Uterus (tissue), 4 donors: ENCODE measurements around the gene NBEA. TPM values are rescaled to one million over a fixed set of nuclear protein-coding genes. Genes with fewer than 3 reads are reported as not detected.
"Not testable (repeated sequence)": the region's sequence is repeated elsewhere in the genome, so short reads cannot be mapped to it uniquely, and the experiment has no call there.

Experiments
- DNase-seq, 2 donors: peaks; one replicate each; pipeline ENCODE4 v3.0.0-alpha.2; 2019 to 2020
- H3K27ac ChIP-seq, 2 donors: fragments of 200-600 bp; sonication (generic); 1 replicate in 1 of 2; 2 replicates in 1 of 2; pipeline ENCODE4 v1.5.1; 2016 to 2018
- H3K27me3 ChIP-seq, 2 donors: fragments of 200-600 bp; sonication (generic); one replicate each; pipeline ENCODE4 v1.5.1; 2018 to 2019; ENCODE audit warnings: control low read depth in 1 of 2
- H3K36me3 ChIP-seq, 2 donors: fragments of 200-600 bp; sonication (generic); one replicate each; pipeline ENCODE4 v1.5.1; 2019; ENCODE audit warnings: control low read depth in 1 of 2
- H3K4me1 ChIP-seq, 2 donors: fragments of 200-600 bp; sonication (generic); one replicate each; pipeline ENCODE4 v1.5.1; 2018 to 2019; ENCODE audit warnings: control low read depth in 1 of 2
- H3K4me3 ChIP-seq, 2 donors: fragments of 200-600 bp; sonication (generic); 1 replicate in 1 of 2; 2 replicates in 1 of 2; pipeline ENCODE4 v1.5.1; 2018 to 2019; ENCODE audit warnings: mild to moderate bottlenecking in 1 of 2
- H3K9me3 ChIP-seq, 2 donors: fragments of 200-600 bp; sonication (generic); one replicate each; pipeline ENCODE4 v1.5.1; 2019; ENCODE audit warnings: control low read depth in 1 of 2
- POLR2A ChIP-seq, 2 donors: fragments of 450-650 bp; IDR thresholded peaks; one replicate each; pipeline ENCODE4 v1.6.1; 2016; ENCODE audit warnings: antibody characterized with exemption in 2 of 2, mild to moderate bottlenecking in 1 of 2, moderate library complexity in 1 of 2
- intact Hi-C: fragments of 100-400 bp; cut with DNase I; formaldehyde crosslinking; loops from one replicate; pipeline ENCODE4 v1.15.1; 2023; ENCODE audit warnings: low total_unique reads
- total RNA-seq, 4 donors: library from RNA; depleted of rRNA in 3 of 4; stranded (reverse); fragments of >200 nt in 3 of 4; gene quantifications; one replicate each; pipeline versions ENCODE4 v1.1.0 to v1.2.4, GENCODE V29; 2014 to 2023
- TF ChIP-seq, protein P1 (sequence below), 4 experiments: fragments of 200-600 bp in 2 of 4; fragments of 450-650 bp in 2 of 4; sonication (generic) in 2 of 4; IDR thresholded peaks; one replicate each; pipeline ENCODE4 v1.5.1; 2016 to 2019; ENCODE audit warnings: antibody characterized with exemption in 4 of 4, mild to moderate bottlenecking in 2 of 4, moderate library complexity in 1 of 4
- donor health status: DM: yes; HTN: yes; CAD: no.

The NBEA gene
- total RNA-seq, 4 donors from 2014 or later: 15.6 to 58.1 (median 37.3) TPM

GRCh38 chr13:35675651-35676050 lies 733.6 kb downstream of the NBEA start:
- intact Hi-C loops: no loop called here
- Histone ChIP-seq H3K4me1 (no peaks in the 10 kb centered on the region), H3K27ac (no peak overlapping the region), H3K27me3 (no peaks in the 10 kb centered on the region), H3K36me3 (no peaks in the 10 kb centered on the region), H3K4me3 (no peak overlapping the region), H3K9me3 (no peaks in the 10 kb centered on the region)
- no peak for DNase-seq
- TF ChIP-seq POLR2A (IDR thresholded peaks at IDR 0.05): no peak
- TF ChIP-seq, protein P1, sequence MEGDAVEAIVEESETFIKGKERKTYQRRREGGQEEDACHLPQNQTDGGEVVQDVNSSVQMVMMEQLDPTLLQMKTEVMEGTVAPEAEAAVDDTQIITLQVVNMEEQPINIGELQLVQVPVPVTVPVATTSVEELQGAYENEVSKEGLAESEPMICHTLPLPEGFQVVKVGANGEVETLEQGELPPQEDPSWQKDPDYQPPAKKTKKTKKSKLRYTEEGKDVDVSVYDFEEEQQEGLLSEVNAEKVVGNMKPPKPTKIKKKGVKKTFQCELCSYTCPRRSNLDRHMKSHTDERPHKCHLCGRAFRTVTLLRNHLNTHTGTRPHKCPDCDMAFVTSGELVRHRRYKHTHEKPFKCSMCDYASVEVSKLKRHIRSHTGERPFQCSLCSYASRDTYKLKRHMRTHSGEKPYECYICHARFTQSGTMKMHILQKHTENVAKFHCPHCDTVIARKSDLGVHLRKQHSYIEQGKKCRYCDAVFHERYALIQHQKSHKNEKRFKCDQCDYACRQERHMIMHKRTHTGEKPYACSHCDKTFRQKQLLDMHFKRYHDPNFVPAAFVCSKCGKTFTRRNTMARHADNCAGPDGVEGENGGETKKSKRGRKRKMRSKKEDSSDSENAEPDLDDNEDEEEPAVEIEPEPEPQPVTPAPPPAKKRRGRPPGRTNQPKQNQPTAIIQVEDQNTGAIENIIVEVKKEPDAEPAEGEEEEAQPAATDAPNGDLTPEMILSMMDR (IDR thresholded peaks at IDR 0.05): no peak

- H3K4me3 ChIP-seq, H3K36me3 ChIP-seq, H3K4me1 ChIP-seq, H3K27ac ChIP-seq, intact Hi-C loops, DNase-seq, H3K9me3 ChIP-seq, H3K27me3 ChIP-seq: not testable (repeated sequence)
Measured at GRCh38 chr13:35677863-35678262, 735.8 kb downstream of the NBEA start.

GRCh38 chr13:35681685-35682084 lies 739.6 kb downstream of the NBEA start:
- no peak for DNase-seq
- Histone ChIP-seq H3K4me3 (no peak overlapping the region), H3K9me3 (no peaks in the 10 kb centered on the region), H3K4me1 (no peaks in the 10 kb centered on the region), H3K27me3 (no peaks in the 10 kb centered on the region), H3K27ac (no peak overlapping the region), H3K36me3 (no peaks in the 10 kb centered on the region)
- TF ChIP-seq, protein P1 (IDR thresholded peaks at IDR 0.05): no peak
- TF ChIP-seq POLR2A (IDR thresholded peaks at IDR 0.05): no peak
- intact Hi-C loops: no loop called here

- intact Hi-C loops: no loop called here
- DNase-seq: no peak
- TF ChIP-seq POLR2A (IDR thresholded peaks at IDR 0.05): no peak
- TF ChIP-seq, protein P1 (IDR thresholded peaks at IDR 0.05): no peak
- no peaks in the 10 kb centered on the region for H3K9me3 ChIP-seq
- no peaks in the 10 kb centered on the region for H3K36me3 ChIP-seq
- no peaks in the 10 kb centered on the region for H3K4me1 ChIP-seq
- no peak overlapping the region for H3K27ac ChIP-seq
- no peak overlapping the region for H3K4me3 ChIP-seq
- no peaks in the 10 kb centered on the region for H3K27me3 ChIP-seq
Measured at GRCh38 chr13:35684432-35684831, 742.4 kb downstream of the NBEA start.

DNA sequence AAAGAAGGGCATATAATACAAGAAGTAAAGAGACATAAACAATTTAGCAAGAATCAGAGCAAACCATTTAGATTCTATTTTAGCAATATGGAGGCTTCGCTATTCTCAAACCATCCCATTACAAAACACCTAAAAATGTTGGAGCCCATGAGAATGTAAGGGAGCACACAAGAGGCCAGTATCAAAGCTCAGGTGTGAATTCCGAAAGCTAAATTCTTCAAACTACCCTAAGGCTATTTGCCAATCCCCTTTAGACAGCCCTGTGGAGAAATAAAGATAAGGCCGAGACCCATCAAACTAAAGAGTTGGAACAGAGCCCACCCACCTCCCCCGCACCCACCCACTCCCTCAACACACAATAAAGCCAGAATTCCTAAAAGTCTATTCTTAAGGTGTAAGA lies 745.3 kb downstream of the NBEA start:
- Histone ChIP-seq H3K36me3 (no peaks in the 10 kb centered on the region), H3K27me3 (no peaks in the 10 kb centered on the region), H3K9me3 (no peaks in the 10 kb centered on the region), H3K4me3 (no peak overlapping the region), H3K27ac (no peak overlapping the region), H3K4me1 (no peaks in the 10 kb centered on the region)
- no peak for TF ChIP-seq POLR2A (IDR thresholded peaks at IDR 0.05)
- TF ChIP-seq, protein P1 (IDR thresholded peaks at IDR 0.05): no peak
- DNase-seq: no peak
- intact Hi-C loops: no loop called here

GRCh38 chr13:35690581-35691207 lies 748.6 kb downstream of the NBEA start:
- Histone ChIP-seq H3K27ac (no peak overlapping the region), H3K4me3 (no peak overlapping the region), H3K36me3 (no peaks in the 10 kb centered on the region), H3K27me3 (no peaks in the 10 kb centered on the region), H3K4me1 (no peaks in the 10 kb centered on the region), H3K9me3 (no peaks in the 10 kb centered on the region)
- intact Hi-C loops: no loop called here
- no peak for TF ChIP-seq POLR2A (IDR thresholded peaks at IDR 0.05)
- TF ChIP-seq, protein P1 (IDR thresholded peaks at IDR 0.05): no peak
- no peak for DNase-seq
